Kidney epithelial cell (primary cell): ENCODE results near the gene KIAA2012. TPM values are rescaled to one million over a fixed set of nuclear protein-coding genes. Genes with fewer than 3 reads are reported as not detected.

Experiments
- DNase-seq: peaks from one replicate; pipeline ENCODE4 v3.0.0-alpha.2; 2010; ENCODE audit warnings: low read depth
- H3K27me3 ChIP-seq: 2 replicates; pipeline ENCODE4 v1.6.0; 2011; ENCODE audit warnings: low read length; ENCODE audit not compliant: control insufficient read depth, insufficient read depth
- H3K36me3 ChIP-seq: 2 replicates; pipeline ENCODE4 v1.5.1; 2011; ENCODE audit warnings: low read length; ENCODE audit not compliant: control insufficient read depth, insufficient read depth
- H3K4me3 ChIP-seq: 2 replicates; pipeline ENCODE4 v1.5.1; 2011; ENCODE audit warnings: low read depth, mild to moderate bottlenecking, control low read depth, low read length
- CTCF ChIP-seq: IDR thresholded peaks from 2 replicates; pipeline ENCODE4 v1.5.1; 2011; ENCODE audit warnings: mild to moderate bottlenecking, moderate library complexity, low read length, control low read depth, inconsistent platforms; ENCODE audit not compliant: insufficient read depth, poor library complexity, severe bottlenecking
- total RNA-seq: library from RNA; depleted of rRNA; stranded (reverse); fragments of >200 nt; gene quantifications from 2 replicates; pipeline ENCODE4 v1.2.3, GENCODE V29; 2015

Gene KIAA2012
- total RNA-seq, 1 donor from 2014 or later, result not detected

- TF ChIP-seq CTCF, result no peak
- Histone ChIP-seq H3K4me3 (no peak overlapping the region), H3K36me3 (no peaks in the 10 kb centered on the region), H3K27me3 (no peaks in the 10 kb centered on the region)
- no peak for DNase-seq
These were observed 39.0 kb downstream of the KIAA2012 start for GRCh38 chr2:202112041-202112440.

- no peak for TF ChIP-seq CTCF
- no peak overlapping the region for H3K4me3 ChIP-seq
- no peaks in the 10 kb centered on the region for H3K36me3 ChIP-seq
- no peaks in the 10 kb centered on the region for H3K27me3 ChIP-seq
- no peak for DNase-seq
These were observed 40.6 kb downstream of the KIAA2012 start for GRCh38 chr2:202113571-202114142.

- DNase-seq, result no peak
- no peaks in the 10 kb centered on the region for H3K27me3 ChIP-seq
- no peaks in the 10 kb centered on the region for H3K36me3 ChIP-seq
- no peak overlapping the region for H3K4me3 ChIP-seq
- no peak for TF ChIP-seq CTCF
These were observed 41.2 kb downstream of the KIAA2012 start for GRCh38 chr2:202114291-202114690.

- DNase-seq, result no peak
These were observed 41.7 kb downstream of the KIAA2012 start for GRCh38 chr2:202114795-202115194.

GRCh38 chr2:202115479-202115971 lies 42.5 kb downstream of the KIAA2012 start:
- DNase-seq, result no peak
- Histone ChIP-seq H3K4me3 (no peak overlapping the region), H3K27me3 (no peaks in the 10 kb centered on the region), H3K36me3 (no peaks in the 10 kb centered on the region)
- no peak for TF ChIP-seq CTCF

More at GRCh38 chr2:202114795-202115194, 41.7 kb downstream of the KIAA2012 start:
- Histone ChIP-seq H3K27me3 (no peaks in the 10 kb centered on the region), H3K36me3 (no peaks in the 10 kb centered on the region), H3K4me3 (no peak overlapping the region)
- TF ChIP-seq CTCF, result no peak

GRCh38 chr2:202116691-202117090 lies 43.6 kb downstream of the KIAA2012 start:
- no peak for TF ChIP-seq CTCF
- no peaks in the 10 kb centered on the region for H3K27me3 ChIP-seq
- no peak overlapping the region for H3K4me3 ChIP-seq
- no peaks in the 10 kb centered on the region for H3K36me3 ChIP-seq
- no peak for DNase-seq
